GM12878 (cell line): Measurements from ENCODE around the gene CAMTA1. TPM values are rescaled to one million over a fixed set of nuclear protein-coding genes. Genes with fewer than 3 reads are reported as not detected.

Source experiments
- ATAC-seq: fragments of 200-7000 bp; cut with Tn5 transposase; 3 replicates; pipeline ENCODE4 v1.9.1; 2020; ENCODE audit warnings: mild to moderate bottlenecking, moderate library complexity
- BruUV-seq: library from RNA; stranded (reverse); fragments of 400-500 nt; replicated peaks from 2 replicates; lab custom pipeline; 2021; lab: Mats Ljungman, UMichigan
- CTCF ChIA-PET: fragments of 300-600 bp; sonication (Branson Sonifier 250); formaldehyde crosslinking; extraction: SDS; loops from one replicate; lab custom pipeline; 2021; ENCODE audit warnings: inconsistent platforms; lab: Yijun Ruan, JAX
- POLR2A ChIA-PET: fragments of 350-600 bp; formaldehyde crosslinking; extraction: SDS; loops from one replicate; lab custom pipeline; 2021; ENCODE audit warnings: inconsistent platforms; lab: Charles Lee
- RAD21 ChIA-PET: fragments of 300-600 bp; sonication (Branson Sonifier 250); formaldehyde crosslinking; loops from one replicate; lab custom pipeline; 2023; ENCODE audit warnings: antibody characterized with exemption; ENCODE audit not compliant: unreplicated experiment; lab: Charles Lee
- SMC1A ChIA-PET: fragments of 300-600 bp; sonication (Branson Sonifier 250); formaldehyde crosslinking; loops from one replicate; lab custom pipeline; 2023; ENCODE audit not compliant: unreplicated experiment, uncharacterized antibody; lab: Charles Lee
- DNase-seq: peaks from one replicate; pipeline ENCODE4 v3.0.0-alpha.2; 2011; ENCODE audit warnings: low read depth, low spot score
- FAIRE-seq: peaks from 3 replicates; lab custom pipeline; 2011; peaks lifted over from hg19 to GRCh38; lab: Jason Lieb, UNC
- H2AFZ ChIP-seq: 2 replicates; pipeline ENCODE4 v1.6.0; 2011; ENCODE audit warnings: low read depth, low read length, control low read depth; ENCODE audit not compliant: control insufficient read depth
- H3K27ac ChIP-seq: 2 replicates; pipeline ENCODE4 v1.5.1; 2011; ENCODE audit warnings: control low read depth; ENCODE audit not compliant: control insufficient read depth, insufficient read depth
- H3K27me3 ChIP-seq, 2 experiments: replicated peaks in 1 of 2; 2 replicates each; pipeline versions ENCODE4 v1.6.0 to v1.6.1; 2011; ENCODE audit warnings: low read length in 1 of 2; ENCODE audit not compliant: control insufficient read depth in 2 of 2, insufficient read depth in 2 of 2
- H3K36me3 ChIP-seq, 2 experiments: 2 replicates each; pipeline ENCODE4 v1.5.1; 2011; ENCODE audit warnings: low read length in 1 of 2; ENCODE audit not compliant: control insufficient read depth in 2 of 2, insufficient read depth in 2 of 2
- H3K4me1 ChIP-seq: 2 replicates; pipeline ENCODE4 v1.6.1; 2011; ENCODE audit warnings: mild to moderate bottlenecking, low read length, moderate library complexity, mixed read lengths; ENCODE audit not compliant: control insufficient read depth, insufficient read depth
- H3K4me2 ChIP-seq: 2 replicates; pipeline ENCODE4 v1.6.0; 2011; ENCODE audit warnings: control low read depth; ENCODE audit not compliant: control insufficient read depth, insufficient read depth
- H3K4me3 ChIP-seq: fragments of 200-600 bp; sonication (generic); 2 replicates; pipeline ENCODE4 v1.5.1; 2016
- H3K79me2 ChIP-seq: 2 replicates; pipeline ENCODE4 v1.6.0; 2011; ENCODE audit warnings: low read length; ENCODE audit not compliant: control insufficient read depth, insufficient read depth
- H3K9ac ChIP-seq: 2 replicates; pipeline ENCODE4 v1.8.0; 2011; ENCODE audit warnings: low read length, control low read depth, mixed read lengths; ENCODE audit not compliant: control insufficient read depth, insufficient read depth
- H3K9me3 ChIP-seq: replicated peaks from 3 replicates; pipeline ENCODE4 v1.5.1; 2011; ENCODE audit warnings: mild to moderate bottlenecking, low read length; ENCODE audit not compliant: control insufficient read depth, insufficient read depth
- H4K20me1 ChIP-seq: 2 replicates; pipeline ENCODE4 v1.6.0; 2011; ENCODE audit not compliant: control insufficient read depth, insufficient read depth
- BCLAF1 ChIP-seq: fragments of 450-650 bp; IDR thresholded peaks from 2 replicates; pipeline ENCODE4 v1.6.1; 2017; ENCODE audit warnings: antibody characterized with exemption, mild to moderate bottlenecking, moderate library complexity
- CBX3 ChIP-seq: fragments of 200-600 bp; sonication (generic); IDR thresholded peaks from 2 replicates; pipeline ENCODE4 v1.6.1; 2016; ENCODE audit warnings: low read depth, borderline replicate concordance
- CHD4 ChIP-seq: fragments of 200-600 bp; sonication (generic); IDR thresholded peaks from 2 replicates; pipeline ENCODE4 v1.6.1; 2016; ENCODE audit warnings: mild to moderate bottlenecking
- ESRRA ChIP-seq: IDR thresholded peaks from 2 replicates; pipeline ENCODE4 v1.6.1; 2012; ENCODE audit warnings: mild to moderate bottlenecking, low read length, improper control_type of control experiment
- EZH2 ChIP-seq: IDR thresholded peaks from 2 replicates; pipeline ENCODE4 v1.6.1; 2012; ENCODE audit warnings: low read depth, mild to moderate bottlenecking, control low read depth, inconsistent platforms, low read length, borderline replicate concordance; ENCODE audit not compliant: control insufficient read depth
- MLLT1 ChIP-seq: fragments of 450-650 bp; IDR thresholded peaks from 2 replicates; pipeline ENCODE4 v1.6.1; 2016; ENCODE audit warnings: mild to moderate bottlenecking
- NR2C2 ChIP-seq: IDR thresholded peaks from 2 replicates; pipeline ENCODE4 v1.6.1; 2011; ENCODE audit warnings: borderline replicate concordance, low read depth; ENCODE audit not compliant: control insufficient read depth, insufficient read length
- RB1 ChIP-seq: fragments of 450-650 bp; formaldehyde crosslinking; IDR thresholded peaks from 2 replicates; pipeline ENCODE4 v1.6.1; 2017; ENCODE audit warnings: mild to moderate bottlenecking, borderline replicate concordance
- RBBP5 ChIP-seq: fragments of 200-600 bp; sonication (generic); conservative IDR thresholded peaks from 2 replicates; pipeline ENCODE4 v1.6.1; 2016
- ZBTB11 ChIP-seq: fragments of 450-650 bp; formaldehyde crosslinking; IDR thresholded peaks from 2 replicates; pipeline ENCODE4 v1.5.0; 2022; ENCODE audit warnings: mild to moderate bottlenecking, missing genetic modification characterization
- WGBS: methylation state at CpG from one replicate; pipeline ENCODE4 v1.1.6; 2016; ENCODE audit warnings: low lambda C conversion rate; ENCODE audit not compliant: insufficient replicate concordance, insufficient coverage; ENCODE audit errors: missing lambda C conversion rate; 5-methylcytosine and 5-hydroxymethylcytosine counted together
- in situ Hi-C: fragments of 300-500 bp; cut with MboI; formaldehyde crosslinking; loops from 9 replicates; pipeline ENCODE4 v1.14.3; 2018; ENCODE audit warnings: mixed read lengths
- intact Hi-C: fragments of 100-400 bp; cut with micrococcal nuclease; formaldehyde crosslinking; loops from one replicate; pipeline ENCODE4 v1.14.2; 2022; ENCODE audit not compliant: unreplicated experiment
- polyA plus RNA-seq, 11 experiments: library from polyadenylated mRNA; depleted of rRNA in 4 of 11; unstranded in 6 of 11; stranded (reverse) in 5 of 11; fragments of >200 nt; fragmentation: Nextera tagmentation in 4 of 11; fragmentation: Illumina TruSeq in 1 of 11; extraction: Ambion mirVana in 4 of 11; extraction: Trizol in 1 of 11; gene quantifications; 1 replicate in 1 of 11; 2 replicates in 10 of 11; pipeline versions ENCODE4 v1.2.1 to v1.2.3, GENCODE V29; 2011 to 2016; ENCODE audit warnings: inconsistent platforms in 2 of 11, missing spikeins in 2 of 11, low read depth in 1 of 11
- total RNA-seq, 4 experiments: library from RNA; depleted of rRNA in 3 of 4; stranded (reverse); fragments of >200 nt in 3 of 4; fragmentation: Illumina TruSeq in 1 of 4; extraction: Trizol in 1 of 4; gene quantifications; 2 replicates each; pipeline versions ENCODE4 v1.2.1 to v1.2.3, GENCODE V29; 2013 to 2021
- TF ChIP-seq, protein P1 (sequence below): IDR thresholded peaks from 2 replicates; pipeline ENCODE4 v1.6.1; 2011; ENCODE audit warnings: mild to moderate bottlenecking, low read depth, low read length, moderate library complexity; ENCODE audit not compliant: insufficient replicate concordance

The CAMTA1 gene
- total and polyA plus RNA-seq, 10 of the 15 experiments (the other 5 are each of a cell fraction or from before 2014, with no cell fraction given): 37.7 to 148 (median 76.4) TPM

- ChIA-PET RAD21 (no interaction called here), SMC1A (no interaction called here), POLR2A (no interaction called here), CTCF (no interaction called here)
- H3K27me3 ChIP-seq: no peaks in the 10 kb centered on the region; a peak in 1 of 4 replicates
- H3K4me2 ChIP-seq: no peak overlapping the region
- H4K20me1 ChIP-seq: no peaks in the 10 kb centered on the region
- FAIRE-seq (no peak), ATAC-seq (no peak), DNase-seq (no peak)
- H3K4me1 ChIP-seq: no peaks in the 10 kb centered on the region
- intact Hi-C loops (loop anchor here (5.0 kb wide), 1 partner anchor 425 kb away; no protein-coding TSS in a partner anchor), in situ Hi-C loops (loop anchor here (5.0 to 25.0 kb wide), 2 partner anchors 500 to 735 kb away; partner anchors contain the start of gene PLEKHG5)
- no peak overlapping the region for H3K27ac ChIP-seq
- no peaks in the 10 kb centered on the region; the same call in 2 of the 3 replicates for H3K9me3 ChIP-seq
- WGBS: 18% methylated on average over 15 of the region's 15 CpGs
- H3K79me2 ChIP-seq: no peaks in the 10 kb centered on the region
- BruUV-seq: no TSS peak
- no peak overlapping the region for H3K9ac ChIP-seq
- H3K4me3 ChIP-seq: no peak overlapping the region
- no peaks in the 10 kb centered on the region for H3K36me3 ChIP-seq
- no peak overlapping the region for H2AFZ ChIP-seq
- no peak for TF ChIP-seq RBBP5
- no peak for TF ChIP-seq NR2C2
- TF ChIP-seq CBX3: no peak
- no peak for TF ChIP-seq RB1
- TF ChIP-seq EZH2: no peak
- TF ChIP-seq BCLAF1: no peak
- no peak for TF ChIP-seq CHD4
- TF ChIP-seq, protein P1, sequence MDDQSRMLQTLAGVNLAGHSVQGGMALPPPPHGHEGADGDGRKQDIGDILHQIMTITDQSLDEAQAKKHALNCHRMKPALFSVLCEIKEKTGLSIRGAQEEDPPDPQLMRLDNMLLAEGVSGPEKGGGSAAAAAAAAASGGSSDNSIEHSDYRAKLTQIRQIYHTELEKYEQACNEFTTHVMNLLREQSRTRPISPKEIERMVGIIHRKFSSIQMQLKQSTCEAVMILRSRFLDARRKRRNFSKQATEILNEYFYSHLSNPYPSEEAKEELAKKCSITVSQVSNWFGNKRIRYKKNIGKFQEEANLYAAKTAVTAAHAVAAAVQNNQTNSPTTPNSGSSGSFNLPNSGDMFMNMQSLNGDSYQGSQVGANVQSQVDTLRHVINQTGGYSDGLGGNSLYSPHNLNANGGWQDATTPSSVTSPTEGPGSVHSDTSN: no peak
- TF ChIP-seq MLLT1: no peak
- no peak for TF ChIP-seq ESRRA
- no peak for TF ChIP-seq ZBTB11 (CRISPR knock-in tag)
Measured at GRCh38 chr1:7221826-7222694, 436.8 kb downstream of the CAMTA1 start.
